ENCODE data around the gene SLC18A3.

Gene SLC18A3

DNA sequence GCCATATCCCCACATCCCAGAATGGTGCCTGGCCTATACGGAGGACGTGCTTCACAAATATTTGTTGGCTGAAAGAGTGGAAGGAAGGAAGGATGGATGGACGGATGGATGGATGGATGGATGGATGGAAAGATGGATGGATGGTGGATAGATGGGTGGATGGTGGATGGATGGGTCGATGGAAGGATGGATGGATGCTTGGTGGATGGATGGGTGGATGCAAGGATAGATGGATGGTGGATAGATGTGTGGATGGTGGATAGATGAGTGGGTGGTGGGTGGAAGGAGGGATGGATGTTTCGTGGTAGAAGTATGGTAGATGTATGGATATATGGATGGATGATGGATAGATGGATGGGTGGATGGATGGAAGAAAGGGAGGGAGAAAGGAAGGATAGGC is 14.5 kb downstream of the SLC18A3 start:
- H3K4me1 ChIP-seq (ENCODE audit: control insufficient read depth, low read length), result no peaks in the 10 kb centered on the region
- no peaks in the 10 kb centered on the region for H3K9me3 ChIP-seq (ENCODE audit: control insufficient read depth, insufficient read depth, low read length)
- TF ChIP-seq CTCF (IDR thresholded peaks at IDR 0.05; ENCODE audit: low read depth, low read length, poor library complexity, severe bottlenecking) (no peak), EZH2phosphoT487 (IDR thresholded peaks at IDR 0.05; ENCODE audit: borderline replicate concordance, low read length) (no peak)
- H3K27me3 ChIP-seq (ENCODE audit: control insufficient read depth, low read length), result no peaks in the 10 kb centered on the region
- H3K27ac ChIP-seq (ENCODE audit: low read depth, low read length), result no peak overlapping the region
- H4K20me1 ChIP-seq (ENCODE audit: control insufficient read depth, insufficient read depth, low read depth, low read length), result no peaks in the 10 kb centered on the region
- no peaks in the 10 kb centered on the region for H3K9me2 ChIP-seq (replicated peaks; ENCODE audit: control insufficient read depth, low read length)
- H3K4me3 ChIP-seq (ENCODE audit: low read length), result no peak overlapping the region
- H3F3A ChIP-seq (ENCODE audit: control insufficient read depth, insufficient read depth), result no peaks in the 10 kb centered on the region
- H3K79me2 ChIP-seq (ENCODE audit: control insufficient read depth, low read length), result no peaks in the 10 kb centered on the region
- no peak overlapping the region for H3K4me2 ChIP-seq (ENCODE audit: low read length)
- no peaks in the 10 kb centered on the region for H3K36me3 ChIP-seq (ENCODE audit: control insufficient read depth, low read length)

DNA sequence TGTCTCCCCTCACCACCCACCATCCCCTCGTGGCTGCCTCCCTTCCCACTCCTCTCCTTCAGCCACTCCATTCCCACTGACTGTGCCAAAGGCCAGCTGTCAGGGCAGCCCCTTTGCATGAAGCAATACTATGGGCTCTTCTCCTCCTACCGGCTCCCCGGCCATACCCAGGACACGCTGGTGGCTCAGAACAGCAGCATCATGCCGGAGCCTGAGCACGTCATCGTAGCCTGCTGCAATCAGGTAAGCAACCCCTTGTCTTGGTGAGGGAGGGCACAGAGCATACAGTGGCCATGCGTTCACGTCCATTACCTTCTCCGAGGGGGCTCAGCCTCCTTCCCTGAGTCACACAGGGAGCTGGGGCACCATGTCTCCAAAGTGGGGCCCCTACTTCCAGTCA is 15.3 kb downstream of the SLC18A3 start:
- Histone ChIP-seq H3F3A (ENCODE audit: control insufficient read depth, insufficient read depth) (no peaks in the 10 kb centered on the region), H3K36me3 (ENCODE audit: control insufficient read depth, low read length) (no peaks in the 10 kb centered on the region), H3K4me1 (ENCODE audit: control insufficient read depth, low read length) (no peaks in the 10 kb centered on the region), H3K9me2 (replicated peaks; ENCODE audit: control insufficient read depth, low read length) (no peaks in the 10 kb centered on the region), H3K4me2 (ENCODE audit: low read length) (no peak overlapping the region), H3K4me3 (ENCODE audit: low read length) (no peak overlapping the region), H4K20me1 (ENCODE audit: control insufficient read depth, insufficient read depth, low read depth, low read length) (no peaks in the 10 kb centered on the region), H3K79me2 (ENCODE audit: control insufficient read depth, low read length) (no peaks in the 10 kb centered on the region), H3K27ac (ENCODE audit: low read depth, low read length) (no peak overlapping the region), H3K9me3 (ENCODE audit: control insufficient read depth, insufficient read depth, low read length) (no peaks in the 10 kb centered on the region), H3K27me3 (ENCODE audit: control insufficient read depth, low read length) (no peaks in the 10 kb centered on the region)
- TF ChIP-seq EZH2phosphoT487 (IDR thresholded peaks at IDR 0.05; ENCODE audit: borderline replicate concordance, low read length) (no peak), CTCF (IDR thresholded peaks at IDR 0.05; ENCODE audit: low read depth, low read length, poor library complexity, severe bottlenecking) (no peak)

- no peak for TF ChIP-seq CTCF (IDR thresholded peaks at IDR 0.05; ENCODE audit: low read depth, low read length, poor library complexity, severe bottlenecking)
- TF ChIP-seq EZH2phosphoT487 (IDR thresholded peaks at IDR 0.05; ENCODE audit: borderline replicate concordance, low read length), result no peak
- no peaks in the 10 kb centered on the region for H3K27me3 ChIP-seq (ENCODE audit: control insufficient read depth, low read length)
- no peaks in the 10 kb centered on the region for H3K9me3 ChIP-seq (ENCODE audit: control insufficient read depth, insufficient read depth, low read length)
- H3F3A ChIP-seq (ENCODE audit: control insufficient read depth, insufficient read depth), result no peaks in the 10 kb centered on the region
- H3K9me2 ChIP-seq (replicated peaks; ENCODE audit: control insufficient read depth, low read length), result no peaks in the 10 kb centered on the region
- H4K20me1 ChIP-seq (ENCODE audit: control insufficient read depth, insufficient read depth, low read depth, low read length), result no peaks in the 10 kb centered on the region
- no peak overlapping the region for H3K4me3 ChIP-seq (ENCODE audit: low read length)
- no peaks in the 10 kb centered on the region for H3K79me2 ChIP-seq (ENCODE audit: control insufficient read depth, low read length)
- no peak overlapping the region for H3K27ac ChIP-seq (ENCODE audit: low read depth, low read length)
- no peaks in the 10 kb centered on the region for H3K4me1 ChIP-seq (ENCODE audit: control insufficient read depth, low read length)
- H3K36me3 ChIP-seq (ENCODE audit: control insufficient read depth, low read length), result no peaks in the 10 kb centered on the region
- H3K4me2 ChIP-seq (ENCODE audit: low read length), result no peak overlapping the region
These were observed 16.9 kb downstream of the SLC18A3 start for GRCh38 chr10:49627038-49627437.

Data from DOHH2 (cell line).